Large intestine (tissue), 12 donors: Measurements from ENCODE around the gene CDC42BPG. TPM values are rescaled to one million over a fixed set of nuclear protein-coding genes. Genes with fewer than 3 reads are reported as not detected.

Experiments
- DNase-seq, 2 donors: peaks; one replicate each; pipeline versions ENCODE4 v3.0.0 to v3.0.0-alpha.2; 2013
- H3K27ac ChIP-seq: one replicate; pipeline ENCODE4 v1.5.1; 2013; ENCODE audit warnings: low read length
- H3K27me3 ChIP-seq: 2 replicates; pipeline ENCODE4 v1.6.1; 2013; ENCODE audit warnings: low read length; ENCODE audit not compliant: control insufficient read depth, insufficient read depth
- H3K36me3 ChIP-seq: 2 replicates; pipeline ENCODE4 v1.6.1; 2013; ENCODE audit warnings: low read length; ENCODE audit not compliant: control insufficient read depth, insufficient read depth
- H3K4me1 ChIP-seq: one replicate; pipeline ENCODE4 v1.6.1; 2013; ENCODE audit warnings: low read length; ENCODE audit not compliant: control insufficient read depth, insufficient read depth
- H3K4me3 ChIP-seq: one replicate; pipeline ENCODE4 v1.5.1; 2013; ENCODE audit warnings: low read length
- H3K9me3 ChIP-seq: one replicate; pipeline ENCODE4 v1.6.1; 2013; ENCODE audit warnings: mild to moderate bottlenecking, low read depth, low read length, moderate library complexity; ENCODE audit not compliant: control insufficient read depth
- WGBS: methylation state at CpG from one replicate; pipeline ENCODE4 v1.1.5; 2013; ENCODE audit warnings: low lambda C conversion rate; ENCODE audit not compliant: insufficient coverage; 5-methylcytosine and 5-hydroxymethylcytosine counted together
- long read RNA-seq, 11 donors: transcript quantifications; one replicate each; lab custom pipeline, GENCODE V29; 2026
- polyA plus RNA-seq: library from polyadenylated mRNA; unstranded; fragments of 120-200 nt; gene quantifications from one replicate; pipeline ENCODE4 v1.2.1, GENCODE V29; 2013

The CDC42BPG gene
- 5.5 TPM for polyA plus RNA-seq
- long read RNA-seq, donor 1, result 0 reads
- long read RNA-seq, donor 2, result 0 reads
- long read RNA-seq, donor 3, result 0 reads
- long read RNA-seq, donor 4, result 0 reads
- long read RNA-seq, donor 5, result 0 reads
- long read RNA-seq, donor 6, result 0 reads
- long read RNA-seq, donor 7, result 0 reads
- long read RNA-seq, donor 8, result 0 reads
- long read RNA-seq, donor 9, result 0 reads
- long read RNA-seq, donor 10, result 0 reads
- long read RNA-seq, donor 11, result 0 reads

- Histone ChIP-seq H3K36me3 (peaks cover 7% of the 10 kb centered on the region), H3K27ac (peak within 1 kb of the TSS; percentile 84), H3K27me3 (no peaks in the 10 kb centered on the region), H3K4me1 (peaks cover 51% of the 10 kb centered on the region), H3K9me3 (no peaks in the 10 kb centered on the region), H3K4me3 (peak within 1 kb of the TSS; percentile 94)
- no CpG with 5 or more reads among the region's 96 CpGs for WGBS
- peak; percentile 82 to 92 for DNase-seq
These were observed at the start of gene CDC42BPG for GRCh38 chr11:64844330-64845128. Gene CDC42BPG (minus strand): TSS chr11:64844653. CDS start chr11:64844569, 84 bp downstream.

- H3K27ac ChIP-seq, result peak overlapping the region; percentile 99
- peaks cover 19% of the 10 kb centered on the region for H3K4me1 ChIP-seq
- DNase-seq, result peak; percentile 98 to 99
- WGBS, result no CpG with 5 or more reads among the region's 25 CpGs
- H3K27me3 ChIP-seq, result no peaks in the 10 kb centered on the region
- H3K9me3 ChIP-seq, result no peaks in the 10 kb centered on the region
- H3K4me3 ChIP-seq, result peak overlapping the region; percentile 97
- H3K36me3 ChIP-seq, result peaks cover 55% of the 10 kb centered on the region
These were observed 49.0 kb upstream of the CDC42BPG start for GRCh38 chr11:64893194-64894069.

DNA sequence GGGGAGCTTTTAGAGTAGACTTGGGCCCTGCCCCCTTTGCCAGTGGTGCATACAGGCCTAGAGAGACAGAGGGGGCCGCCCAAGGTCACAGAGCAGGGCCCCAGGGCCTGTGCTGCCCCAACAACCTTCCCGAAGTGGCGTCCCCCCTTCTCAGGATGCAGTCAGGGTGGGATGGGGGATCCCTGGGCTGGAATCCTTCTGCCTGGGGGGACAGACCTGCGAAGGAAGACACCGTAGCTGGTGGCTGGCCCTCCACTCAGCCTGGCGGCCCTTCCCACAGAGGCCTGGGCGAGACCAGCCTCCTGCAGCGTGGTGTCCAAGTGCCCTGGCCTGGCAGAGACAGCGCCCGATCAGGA is 48.4 kb upstream of the CDC42BPG start:
- Histone ChIP-seq H3K27me3 (no peaks in the 10 kb centered on the region), H3K9me3 (no peaks in the 10 kb centered on the region), H3K36me3 (peaks cover 49% of the 10 kb centered on the region), H3K4me1 (peaks cover 25% of the 10 kb centered on the region), H3K27ac (peak overlapping the region; percentile 99), H3K4me3 (peak overlapping the region; percentile 97)
- DNase-seq, result no peak
- no CpG with 5 or more reads among the region's 10 CpGs for WGBS

DNA sequence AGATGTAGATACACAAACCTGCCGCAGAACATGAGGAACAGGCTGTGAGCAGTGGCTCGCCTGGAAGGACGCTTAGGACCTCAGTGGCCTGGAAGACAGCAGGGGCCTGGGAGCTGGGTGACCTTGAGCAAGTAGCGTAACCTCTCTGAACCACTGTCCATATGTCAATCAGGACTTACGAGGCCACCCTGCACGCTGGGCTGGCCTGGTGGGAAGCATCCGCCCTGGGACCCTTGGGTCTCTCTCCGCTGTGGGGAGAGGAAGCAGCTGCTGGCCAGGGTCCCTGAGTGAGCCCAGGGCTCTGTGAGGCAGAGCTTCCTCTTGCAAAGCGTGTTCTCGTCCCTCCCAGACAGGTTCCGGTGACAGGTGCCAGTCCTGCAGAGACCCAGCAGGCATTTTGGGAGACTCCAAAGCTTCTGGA is 48.0 kb upstream of the CDC42BPG start:
- Histone ChIP-seq H3K9me3 (no peaks in the 10 kb centered on the region), H3K36me3 (peaks cover 45% of the 10 kb centered on the region), H3K27ac (peak overlapping the region; percentile 99), H3K4me3 (peak overlapping the region; percentile 97), H3K27me3 (no peaks in the 10 kb centered on the region), H3K4me1 (peaks cover 29% of the 10 kb centered on the region)
- WGBS, result no CpG with 5 or more reads among the region's 11 CpGs
- DNase-seq, result peak in 1 of 2 donors; percentile 31

- no peaks in the 10 kb centered on the region for H3K27me3 ChIP-seq
- peak overlapping the region; percentile 99 for H3K27ac ChIP-seq
- H3K4me1 ChIP-seq, result peaks cover 32% of the 10 kb centered on the region
- no peaks in the 10 kb centered on the region for H3K9me3 ChIP-seq
- H3K36me3 ChIP-seq, result peaks cover 42% of the 10 kb centered on the region
- DNase-seq, result no peak
- no CpG with 5 or more reads among the region's 5 CpGs for WGBS
- H3K4me3 ChIP-seq, result peak overlapping the region; percentile 97
These were observed 47.4 kb upstream of the CDC42BPG start for GRCh38 chr11:64891880-64892279.

- H3K27me3 ChIP-seq, result no peaks in the 10 kb centered on the region
- peak overlapping the region; percentile 99 for H3K27ac ChIP-seq
- DNase-seq, result peak; percentile 93 to 96
- WGBS, result no CpG with 5 or more reads among the region's 25 CpGs
- H3K4me3 ChIP-seq, result peak overlapping the region; percentile 97
- no peaks in the 10 kb centered on the region for H3K9me3 ChIP-seq
- peaks cover 33% of the 10 kb centered on the region for H3K4me1 ChIP-seq
- peaks cover 36% of the 10 kb centered on the region for H3K36me3 ChIP-seq
These were observed 46.9 kb upstream of the CDC42BPG start for GRCh38 chr11:64891215-64891848.

DNA sequence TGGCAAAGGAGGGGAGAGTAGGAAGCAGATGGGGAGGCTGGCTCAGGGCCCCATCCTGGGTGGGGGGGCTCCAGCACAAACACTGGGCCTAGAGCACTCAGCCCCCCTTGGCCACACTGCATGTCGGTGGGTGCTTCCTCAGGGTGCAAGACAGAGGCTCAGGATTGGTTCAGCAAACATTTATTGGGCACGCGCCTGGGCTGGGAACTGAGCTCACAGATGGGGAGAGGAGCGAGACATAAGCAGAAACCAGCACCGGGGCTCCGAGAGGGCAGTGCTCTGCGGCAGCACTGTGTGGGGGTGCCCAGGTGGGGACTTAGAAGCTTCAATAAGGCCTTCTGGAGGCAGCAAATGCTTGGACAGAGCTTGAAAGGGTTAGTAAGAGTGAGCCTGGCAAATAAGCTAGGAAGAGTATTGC is 46.1 kb upstream of the CDC42BPG start:
- DNase-seq, result peak in 1 of 2 donors; percentile 64
- H3K4me3 ChIP-seq, result peak overlapping the region; percentile 97
- H3K27ac ChIP-seq, result peak overlapping the region; percentile 99
- H3K27me3 ChIP-seq, result no peaks in the 10 kb centered on the region
- H3K4me1 ChIP-seq, result peaks cover 39% of the 10 kb centered on the region
- no CpG with 5 or more reads among the region's 7 CpGs for WGBS
- H3K36me3 ChIP-seq, result peaks cover 30% of the 10 kb centered on the region
- no peaks in the 10 kb centered on the region for H3K9me3 ChIP-seq

DNA sequence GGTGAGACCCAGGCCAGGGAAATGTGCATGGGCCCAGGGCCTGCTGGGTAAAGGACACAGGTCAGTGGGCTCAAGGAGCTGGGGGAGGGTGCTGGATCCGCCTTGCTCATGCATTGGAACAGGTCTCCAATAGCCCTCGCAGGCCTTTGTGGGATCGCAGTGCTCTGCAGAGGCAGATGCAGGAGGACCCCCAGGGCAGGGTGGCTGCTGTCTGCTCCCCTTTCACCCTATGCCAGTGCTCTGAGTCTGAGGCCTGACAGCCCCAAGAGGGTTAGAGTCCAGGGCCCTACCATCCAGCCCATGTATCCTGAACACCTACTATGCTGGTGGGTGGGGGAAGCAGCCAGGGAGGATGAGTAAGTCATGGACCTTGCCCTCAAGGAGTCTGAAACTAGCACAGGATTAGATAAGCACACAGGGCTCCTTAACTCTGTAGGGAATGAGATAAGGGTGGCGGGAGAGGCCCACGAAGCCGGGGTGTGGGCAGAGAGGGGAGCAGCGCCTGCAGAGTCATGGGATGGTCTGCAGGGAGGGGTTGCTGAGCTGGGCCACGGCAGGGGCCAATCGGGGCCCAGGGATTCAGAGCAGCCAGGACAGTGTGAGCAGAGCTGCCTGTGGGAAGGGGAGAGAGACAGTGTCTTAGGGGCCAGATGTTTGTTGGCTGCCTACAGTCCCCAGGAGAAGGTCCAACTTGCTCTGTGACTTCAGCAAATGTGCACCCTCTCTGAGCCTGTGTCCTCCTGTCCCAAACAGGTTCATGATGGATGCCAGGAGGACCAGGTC is 44.5 kb upstream of the CDC42BPG start:
- Histone ChIP-seq H3K36me3 (peaks cover 27% of the 10 kb centered on the region), H3K4me3 (peak overlapping the region; percentile 97), H3K9me3 (no peaks in the 10 kb centered on the region), H3K4me1 (peaks cover 39% of the 10 kb centered on the region), H3K27me3 (no peaks in the 10 kb centered on the region), H3K27ac (peak overlapping the region; percentile 99)
- WGBS, result no CpG with 5 or more reads among the region's 9 CpGs
- peak; percentile 97 to 99 for DNase-seq

DNA sequence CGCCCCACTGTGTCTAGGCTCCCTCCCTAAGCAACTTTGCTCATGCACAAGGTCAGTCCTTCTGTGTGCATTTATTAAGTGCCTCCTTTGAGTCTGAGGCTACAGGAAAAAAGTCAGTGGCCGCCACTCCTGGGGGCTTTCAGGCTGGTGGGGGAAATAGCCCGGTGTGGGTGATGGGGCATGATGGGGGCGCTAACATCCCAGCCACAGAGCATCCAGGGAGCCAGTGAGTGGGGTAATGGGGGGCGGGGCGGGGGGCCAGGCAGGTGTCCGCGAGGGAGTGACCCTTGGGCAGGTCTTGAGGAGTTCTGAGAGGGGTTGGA is 43.9 kb upstream of the CDC42BPG start:
- Histone ChIP-seq H3K9me3 (no peaks in the 10 kb centered on the region), H3K4me3 (peak overlapping the region; percentile 14)
- WGBS, result no CpG with 5 or more reads among the region's 8 CpGs

More for the DNA sequence above, 43.9 kb upstream of the CDC42BPG start:
- no peak for DNase-seq
- peak overlapping the region; percentile 99 for H3K27ac ChIP-seq
- peaks cover 27% of the 10 kb centered on the region for H3K36me3 ChIP-seq
- H3K4me1 ChIP-seq, result peaks cover 37% of the 10 kb centered on the region
- no peaks in the 10 kb centered on the region for H3K27me3 ChIP-seq
